GM23248 (cell line): ENCODE data around the gene ACMSD.

Experiments
- EZH2 ChIP-seq: fragments of 200-600 bp; sonication (generic); IDR thresholded peaks from 2 replicates; pipeline ENCODE4 v1.6.1; 2018; ENCODE audit warnings: antibody characterized with exemption, mild to moderate bottlenecking; ENCODE audit not compliant: insufficient read depth, poor library complexity, severe bottlenecking
- EZH2phosphoT487 ChIP-seq: fragments of 200-600 bp; sonication (generic); IDR thresholded peaks from 2 replicates; pipeline ENCODE4 v1.6.1; 2018; ENCODE audit warnings: antibody characterized with exemption, moderate library complexity, mild to moderate bottlenecking, low read depth; ENCODE audit not compliant: insufficient read depth

- no peak for TF ChIP-seq EZH2
- TF ChIP-seq EZH2phosphoT487: no peak
These were observed 15.0 kb upstream of the ACMSD start for GRCh38 chr2:134823431-134823830.
